ENCODE measurements around the gene PRDM2.

DNA sequence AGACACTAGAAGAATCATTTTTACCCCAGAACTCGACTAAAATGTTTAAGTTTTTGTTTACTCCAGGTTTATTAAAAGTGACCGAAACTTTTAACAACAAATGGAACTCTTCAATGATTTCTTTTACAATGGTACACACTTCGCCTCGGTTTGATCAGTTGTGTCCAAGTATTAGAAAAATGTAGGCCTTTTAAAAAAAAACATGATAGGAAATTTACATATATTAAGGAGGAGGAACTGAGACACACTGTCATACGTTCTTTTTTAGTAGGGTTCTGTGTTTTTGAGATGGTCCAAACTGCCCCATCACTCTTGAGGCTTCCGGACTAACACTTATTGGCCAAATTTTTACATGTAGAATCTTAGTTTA lies 1.3 kb downstream of the PRDM2 start:
- no peak for TF ChIP-seq ZHX1 (CRISPR knock-in tag; IDR thresholded peaks at IDR 0.05; ENCODE audit: low read depth)
- TF ChIP-seq, protein P1, sequence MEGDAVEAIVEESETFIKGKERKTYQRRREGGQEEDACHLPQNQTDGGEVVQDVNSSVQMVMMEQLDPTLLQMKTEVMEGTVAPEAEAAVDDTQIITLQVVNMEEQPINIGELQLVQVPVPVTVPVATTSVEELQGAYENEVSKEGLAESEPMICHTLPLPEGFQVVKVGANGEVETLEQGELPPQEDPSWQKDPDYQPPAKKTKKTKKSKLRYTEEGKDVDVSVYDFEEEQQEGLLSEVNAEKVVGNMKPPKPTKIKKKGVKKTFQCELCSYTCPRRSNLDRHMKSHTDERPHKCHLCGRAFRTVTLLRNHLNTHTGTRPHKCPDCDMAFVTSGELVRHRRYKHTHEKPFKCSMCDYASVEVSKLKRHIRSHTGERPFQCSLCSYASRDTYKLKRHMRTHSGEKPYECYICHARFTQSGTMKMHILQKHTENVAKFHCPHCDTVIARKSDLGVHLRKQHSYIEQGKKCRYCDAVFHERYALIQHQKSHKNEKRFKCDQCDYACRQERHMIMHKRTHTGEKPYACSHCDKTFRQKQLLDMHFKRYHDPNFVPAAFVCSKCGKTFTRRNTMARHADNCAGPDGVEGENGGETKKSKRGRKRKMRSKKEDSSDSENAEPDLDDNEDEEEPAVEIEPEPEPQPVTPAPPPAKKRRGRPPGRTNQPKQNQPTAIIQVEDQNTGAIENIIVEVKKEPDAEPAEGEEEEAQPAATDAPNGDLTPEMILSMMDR (CRISPR knock-in tag; IDR thresholded peaks at IDR 0.05), result no peak
- TF ChIP-seq ZBTB20 (CRISPR knock-in tag; IDR thresholded peaks at IDR 0.05; ENCODE audit: borderline replicate concordance, low read depth), result no peak
- no peak for TF ChIP-seq SMC3 (IDR thresholded peaks at IDR 0.05; ENCODE audit: low read length)
- no peak for TF ChIP-seq TAF1 (CRISPR knock-in tag; IDR thresholded peaks at IDR 0.05)
- no peak for TF ChIP-seq ZNF512 (CRISPR knock-in tag; IDR thresholded peaks at IDR 0.05)
- no peak for TF ChIP-seq HOXD1 (CRISPR knock-in tag; IDR thresholded peaks at IDR 0.05)
- TF ChIP-seq, protein P2, sequence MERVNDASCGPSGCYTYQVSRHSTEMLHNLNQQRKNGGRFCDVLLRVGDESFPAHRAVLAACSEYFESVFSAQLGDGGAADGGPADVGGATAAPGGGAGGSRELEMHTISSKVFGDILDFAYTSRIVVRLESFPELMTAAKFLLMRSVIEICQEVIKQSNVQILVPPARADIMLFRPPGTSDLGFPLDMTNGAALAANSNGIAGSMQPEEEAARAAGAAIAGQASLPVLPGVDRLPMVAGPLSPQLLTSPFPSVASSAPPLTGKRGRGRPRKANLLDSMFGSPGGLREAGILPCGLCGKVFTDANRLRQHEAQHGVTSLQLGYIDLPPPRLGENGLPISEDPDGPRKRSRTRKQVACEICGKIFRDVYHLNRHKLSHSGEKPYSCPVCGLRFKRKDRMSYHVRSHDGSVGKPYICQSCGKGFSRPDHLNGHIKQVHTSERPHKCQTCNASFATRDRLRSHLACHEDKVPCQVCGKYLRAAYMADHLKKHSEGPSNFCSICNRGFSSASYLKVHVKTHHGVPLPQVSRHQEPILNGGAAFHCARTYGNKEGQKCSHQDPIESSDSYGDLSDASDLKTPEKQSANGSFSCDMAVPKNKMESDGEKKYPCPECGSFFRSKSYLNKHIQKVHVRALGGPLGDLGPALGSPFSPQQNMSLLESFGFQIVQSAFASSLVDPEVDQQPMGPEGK (CRISPR knock-in tag; IDR thresholded peaks at IDR 0.05), result no peak
- no peak for TF ChIP-seq ARNT2 (CRISPR knock-in tag; IDR thresholded peaks at IDR 0.05; ENCODE audit: low read depth)
- TF ChIP-seq CCDC6 (CRISPR knock-in tag; IDR thresholded peaks at IDR 0.05), result no peak
- no peak for TF ChIP-seq YY1 (IDR thresholded peaks at IDR 0.05; ENCODE audit: insufficient read depth, insufficient replicate concordance, low read depth, low read length)
- no peak for TF ChIP-seq GATAD1 (CRISPR knock-in tag; IDR thresholded peaks at IDR 0.05)
- no peak for TF ChIP-seq REST (IDR thresholded peaks at IDR 0.05; ENCODE audit: borderline replicate concordance in 1 of 2, low read depth in 1 of 2, low read length in 2 of 2)

Measured in HepG2 (cell line).